ENCODE measurements around the gene TMC1.

DNA sequence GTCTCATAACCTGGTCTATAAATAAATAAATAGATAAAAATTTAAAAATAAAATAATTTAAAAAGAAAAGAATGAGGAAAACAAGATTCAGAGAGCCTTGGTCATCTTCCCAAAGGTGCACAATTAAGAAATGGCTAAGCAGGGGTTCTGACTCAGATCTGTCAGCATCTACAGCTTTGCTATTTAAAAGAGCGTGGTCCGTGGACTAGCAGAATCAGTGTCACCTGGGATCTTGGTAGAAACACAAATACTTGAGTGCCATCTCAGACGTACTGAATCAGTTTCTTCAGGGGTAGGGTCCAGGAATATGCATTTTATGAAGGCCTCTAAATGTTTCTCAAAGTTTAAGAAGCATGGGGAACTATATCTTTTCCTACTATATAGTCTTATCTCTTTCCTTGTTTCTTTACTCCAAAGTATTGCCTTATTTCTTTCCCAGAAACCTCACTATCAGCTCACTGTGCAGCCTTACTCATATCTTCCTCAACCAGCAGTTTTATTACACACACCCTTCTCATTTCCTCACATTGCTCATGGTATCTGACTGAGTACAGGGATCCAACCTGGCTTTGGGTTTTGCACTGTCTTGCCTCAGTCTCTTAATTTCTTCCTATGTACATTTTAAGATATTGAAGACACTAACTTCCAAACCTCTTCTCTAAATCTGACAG lies 58.6 kb downstream of the TMC1 start:
- TF ChIP-seq EZH2 (IDR thresholded peaks at IDR 0.05; ENCODE audit: borderline replicate concordance, low read length) = no peak
- TF ChIP-seq, protein P1, sequence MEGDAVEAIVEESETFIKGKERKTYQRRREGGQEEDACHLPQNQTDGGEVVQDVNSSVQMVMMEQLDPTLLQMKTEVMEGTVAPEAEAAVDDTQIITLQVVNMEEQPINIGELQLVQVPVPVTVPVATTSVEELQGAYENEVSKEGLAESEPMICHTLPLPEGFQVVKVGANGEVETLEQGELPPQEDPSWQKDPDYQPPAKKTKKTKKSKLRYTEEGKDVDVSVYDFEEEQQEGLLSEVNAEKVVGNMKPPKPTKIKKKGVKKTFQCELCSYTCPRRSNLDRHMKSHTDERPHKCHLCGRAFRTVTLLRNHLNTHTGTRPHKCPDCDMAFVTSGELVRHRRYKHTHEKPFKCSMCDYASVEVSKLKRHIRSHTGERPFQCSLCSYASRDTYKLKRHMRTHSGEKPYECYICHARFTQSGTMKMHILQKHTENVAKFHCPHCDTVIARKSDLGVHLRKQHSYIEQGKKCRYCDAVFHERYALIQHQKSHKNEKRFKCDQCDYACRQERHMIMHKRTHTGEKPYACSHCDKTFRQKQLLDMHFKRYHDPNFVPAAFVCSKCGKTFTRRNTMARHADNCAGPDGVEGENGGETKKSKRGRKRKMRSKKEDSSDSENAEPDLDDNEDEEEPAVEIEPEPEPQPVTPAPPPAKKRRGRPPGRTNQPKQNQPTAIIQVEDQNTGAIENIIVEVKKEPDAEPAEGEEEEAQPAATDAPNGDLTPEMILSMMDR (conservative IDR thresholded peaks at IDR 0.05 in 1 of 2, IDR thresholded peaks at IDR 0.05 in 1 of 2; ENCODE audit: extremely low read depth in 1 of 2, insufficient read depth in 1 of 2, low read depth in 1 of 2, low read length in 2 of 2) = no peak
